Lower leg skin (tissue), 3 donors: ENCODE measurements around the gene RBM20.

ENCODE experiments used
- POLR2A ChIP-seq, 2 donors: fragments of 450-650 bp; IDR thresholded peaks; one replicate each; pipeline ENCODE4 v1.6.1; 2016 to 2017; ENCODE audit warnings: antibody characterized with exemption in 2 of 2, mild to moderate bottlenecking in 1 of 2, moderate library complexity in 1 of 2
- TF ChIP-seq, protein P1 (sequence below), 3 donors: fragments of 450-650 bp; IDR thresholded peaks; one replicate each; pipeline ENCODE4 v1.5.1; 2016; ENCODE audit warnings: antibody characterized with exemption in 3 of 3, mild to moderate bottlenecking in 3 of 3, moderate library complexity in 2 of 3

DNA sequence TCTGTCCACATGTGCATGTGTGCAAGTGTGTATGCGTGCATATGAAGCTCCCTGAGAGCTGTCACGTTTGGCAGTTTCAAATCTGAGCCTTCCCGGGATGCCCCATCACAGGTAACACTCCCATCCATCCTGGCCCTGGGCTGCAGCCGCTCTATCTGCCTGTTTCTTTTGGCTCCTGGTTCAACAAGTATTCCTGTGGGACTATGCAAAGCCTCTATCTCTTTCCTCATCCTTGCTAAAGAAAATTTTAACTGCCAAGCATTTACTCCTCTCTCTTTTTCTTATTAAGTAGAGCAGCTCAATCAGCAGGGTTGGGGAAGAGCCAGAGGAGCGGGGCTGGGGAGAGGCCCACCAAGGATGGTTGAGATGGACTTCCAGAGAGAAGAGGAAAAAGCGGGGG, 203.2 kb downstream of the RBM20 start:
- TF ChIP-seq, protein P1, sequence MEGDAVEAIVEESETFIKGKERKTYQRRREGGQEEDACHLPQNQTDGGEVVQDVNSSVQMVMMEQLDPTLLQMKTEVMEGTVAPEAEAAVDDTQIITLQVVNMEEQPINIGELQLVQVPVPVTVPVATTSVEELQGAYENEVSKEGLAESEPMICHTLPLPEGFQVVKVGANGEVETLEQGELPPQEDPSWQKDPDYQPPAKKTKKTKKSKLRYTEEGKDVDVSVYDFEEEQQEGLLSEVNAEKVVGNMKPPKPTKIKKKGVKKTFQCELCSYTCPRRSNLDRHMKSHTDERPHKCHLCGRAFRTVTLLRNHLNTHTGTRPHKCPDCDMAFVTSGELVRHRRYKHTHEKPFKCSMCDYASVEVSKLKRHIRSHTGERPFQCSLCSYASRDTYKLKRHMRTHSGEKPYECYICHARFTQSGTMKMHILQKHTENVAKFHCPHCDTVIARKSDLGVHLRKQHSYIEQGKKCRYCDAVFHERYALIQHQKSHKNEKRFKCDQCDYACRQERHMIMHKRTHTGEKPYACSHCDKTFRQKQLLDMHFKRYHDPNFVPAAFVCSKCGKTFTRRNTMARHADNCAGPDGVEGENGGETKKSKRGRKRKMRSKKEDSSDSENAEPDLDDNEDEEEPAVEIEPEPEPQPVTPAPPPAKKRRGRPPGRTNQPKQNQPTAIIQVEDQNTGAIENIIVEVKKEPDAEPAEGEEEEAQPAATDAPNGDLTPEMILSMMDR (IDR thresholded peaks at IDR 0.05), result no peak
- TF ChIP-seq POLR2A (IDR thresholded peaks at IDR 0.05), result no peak
